Activated naive CD8-positive, alpha-beta T cell treated with anti-CD3 and anti-CD28 coated beads, Interleukin-2, amount 10 ng/mL, durations not matched to agents 7 days and 5 days (primary cell): Measurements from ENCODE around the gene KLHDC1. TPM values are rescaled to one million over a fixed set of nuclear protein-coding genes. Genes with fewer than 3 reads are reported as not detected.
"Not testable (repeated sequence)": the region's sequence is repeated elsewhere in the genome, so short reads cannot be mapped to it uniquely, and the experiment has no call there.

Experiments used
- ATAC-seq: fragments of 150-1000 bp; cut with Tn5 transposase; one replicate; pipeline ENCODE4 v1.10.0; 2021; ENCODE audit warnings: low read depth, moderate library complexity
- POLR2A ChIA-PET: fragments of 350-600 bp; sonication (Branson Sonifier 250); formaldehyde crosslinking; loops from one replicate; lab custom pipeline; 2021; ENCODE audit warnings: antibody characterized with exemption; lab: Charles Lee
- DNase-seq: peaks from one replicate; pipeline ENCODE4 v3.0.0; 2021
- H3K27ac Mint-ChIP-seq: one replicate; pipeline ENCODE4 v1.8.0; 2022; ENCODE audit warnings: mild to moderate bottlenecking, mixed read lengths
- H3K27me3 Mint-ChIP-seq: one replicate; pipeline ENCODE4 v1.8.0; 2022; ENCODE audit warnings: mild to moderate bottlenecking, moderate library complexity, mixed read lengths
- H3K36me3 Mint-ChIP-seq: one replicate; pipeline ENCODE4 v1.8.0; 2021; ENCODE audit warnings: mild to moderate bottlenecking, mixed read lengths
- H3K4me1 Mint-ChIP-seq: one replicate; pipeline ENCODE4 v1.8.0; 2021; ENCODE audit warnings: mixed read lengths
- H3K4me3 Mint-ChIP-seq: one replicate; pipeline ENCODE4 v1.8.0; 2022; ENCODE audit warnings: mild to moderate bottlenecking, moderate library complexity, mixed read lengths
- H3K9me3 Mint-ChIP-seq: one replicate; pipeline ENCODE4 v1.8.0; 2021; ENCODE audit warnings: mixed read lengths
- total RNA-seq, 2 experiments: library from RNA; stranded (reverse); gene quantifications; one replicate each; pipeline ENCODE4 v1.2.3, GENCODE V29; 2021

KLHDC1 gene
- total RNA-seq, 2 experiments from 2014 or later: 4.6 to 5.6 TPM

- DNase-seq, H3K4me1 Mint-ChIP-seq, H3K27ac Mint-ChIP-seq, ATAC-seq, POLR2A ChIA-PET, H3K36me3 Mint-ChIP-seq, H3K4me3 Mint-ChIP-seq, H3K27me3 Mint-ChIP-seq, H3K9me3 Mint-ChIP-seq: not testable (repeated sequence)
Observed at GRCh38 chr14:49746476-49746875, 53.6 kb downstream of the KLHDC1 start.

GRCh38 chr14:49754570-49755097, 61.7 kb downstream of the KLHDC1 start:
- no peak overlapping the region for H3K27ac Mint-ChIP-seq

GRCh38 chr14:49755378-49755777, 62.5 kb downstream of the KLHDC1 start:
- no peak overlapping the region for H3K4me3 Mint-ChIP-seq
- POLR2A ChIA-PET: no interaction called here

More at GRCh38 chr14:49754570-49755097, 61.7 kb downstream of the KLHDC1 start:
- no peaks in the 10 kb centered on the region for H3K9me3 Mint-ChIP-seq
- H3K36me3 Mint-ChIP-seq: no peaks in the 10 kb centered on the region
- DNase-seq: no peak
- H3K27me3 Mint-ChIP-seq: peaks cover 6% of the 10 kb centered on the region
- POLR2A ChIA-PET: no interaction called here
- ATAC-seq: no peak
- H3K4me1 Mint-ChIP-seq: no peaks in the 10 kb centered on the region
- H3K4me3 Mint-ChIP-seq: no peak overlapping the region

GRCh38 chr14:49761839-49762551, 69.1 kb downstream of the KLHDC1 start:
- Mint-ChIP-seq H3K27me3 (peaks cover 6% of the 10 kb centered on the region), H3K4me3 (no peak overlapping the region), H3K4me1 (peaks cover 4% of the 10 kb centered on the region), H3K36me3 (no peaks in the 10 kb centered on the region), H3K9me3 (no peaks in the 10 kb centered on the region), H3K27ac (no peak overlapping the region)
- ATAC-seq (no peak), DNase-seq (no peak)
- POLR2A ChIA-PET: no interaction called here

More at GRCh38 chr14:49755378-49755777, 62.5 kb downstream of the KLHDC1 start:
- no peaks in the 10 kb centered on the region for H3K36me3 Mint-ChIP-seq
- DNase-seq (no peak), ATAC-seq (no peak)
- H3K27ac Mint-ChIP-seq: no peak overlapping the region
- H3K9me3 Mint-ChIP-seq: no peaks in the 10 kb centered on the region
- H3K27me3 Mint-ChIP-seq: peaks cover 6% of the 10 kb centered on the region
- H3K4me1 Mint-ChIP-seq: no peaks in the 10 kb centered on the region

GRCh38 chr14:49766839-49767238, 73.9 kb downstream of the KLHDC1 start:
- ATAC-seq: no peak
- peaks cover 1% of the 10 kb centered on the region for H3K36me3 Mint-ChIP-seq
- peaks cover 26% of the 10 kb centered on the region for H3K4me1 Mint-ChIP-seq
- H3K27me3 Mint-ChIP-seq: no peaks in the 10 kb centered on the region
- H3K27ac Mint-ChIP-seq: peak overlapping the region; percentile 98
- POLR2A ChIA-PET: interaction anchor here (0.7 to 3.7 kb wide), 15 partner anchors 14 to 295 kb away, joined by 3 to 43 read pairs (median 16); partner anchors contain the start of genes ARF6, DNAAF2, KLHDC1 and LRR1
- no peak for DNase-seq
- no peaks in the 10 kb centered on the region for H3K9me3 Mint-ChIP-seq
- peak overlapping the region; percentile 82 for H3K4me3 Mint-ChIP-seq

- ATAC-seq: no peak
- Mint-ChIP-seq H3K4me3 (peak overlapping the region; percentile 82), H3K27me3 (no peaks in the 10 kb centered on the region), H3K36me3 (peaks cover 1% of the 10 kb centered on the region), H3K9me3 (no peaks in the 10 kb centered on the region), H3K4me1 (peaks cover 26% of the 10 kb centered on the region), H3K27ac (peak overlapping the region; percentile 98)
- POLR2A ChIA-PET: interaction anchor here (0.6 to 3.7 kb wide), 24 partner anchors 14 to 972 kb away, joined by 3 to 43 read pairs (median 7); partner anchors contain the start of genes ARF6, DMAC2L, DNAAF2 and KLHDC1
- no peak for DNase-seq
Observed at GRCh38 chr14:49767270-49767570, 74.3 kb downstream of the KLHDC1 start.

GRCh38 chr14:49767571-49768300, 74.8 kb downstream of the KLHDC1 start, which contains the start of gene KLHDC2:
KLHDC2 (plus strand) TSS chr14:49768153; CDS start chr14:49768469, 316 bp downstream.
- POLR2A ChIA-PET: interaction anchor here (0.6 to 3.7 kb wide), 29 partner anchors 9 to 972 kb away, joined by 3 to 43 read pairs (median 6); partner anchors contain the start of genes ARF6, DMAC2L, DNAAF2 and KLHDC1
- ATAC-seq: peak; percentile 88
- Mint-ChIP-seq H3K9me3 (no peaks in the 10 kb centered on the region), H3K27ac (peak within 1 kb of the TSS; percentile 100), H3K27me3 (no peaks in the 10 kb centered on the region), H3K4me1 (peaks cover 26% of the 10 kb centered on the region), H3K36me3 (peaks cover 1% of the 10 kb centered on the region), H3K4me3 (peak within 1 kb of the TSS; percentile 98)
- DNase-seq: peak; percentile 93

GRCh38 chr14:49768301-49769121, 75.6 kb downstream of the KLHDC1 start:
- DNase-seq (peak; percentile 72), ATAC-seq (peak; percentile 51)
- Mint-ChIP-seq H3K36me3 (peaks cover 1% of the 10 kb centered on the region), H3K4me1 (peaks cover 26% of the 10 kb centered on the region), H3K27ac (peak overlapping the region; percentile 100), H3K4me3 (peak overlapping the region; percentile 98), H3K27me3 (no peaks in the 10 kb centered on the region), H3K9me3 (no peaks in the 10 kb centered on the region)
- POLR2A ChIA-PET: interaction anchor here (0.6 to 3.7 kb wide), 28 partner anchors 8 to 971 kb away, joined by 3 to 43 read pairs (median 6); partner anchors contain the start of genes DMAC2L, DNAAF2, KLHDC1 and L2HGDH

GRCh38 chr14:49769171-49769570, 76.3 kb downstream of the KLHDC1 start:
- Mint-ChIP-seq H3K4me1 (peaks cover 26% of the 10 kb centered on the region), H3K36me3 (peaks cover 1% of the 10 kb centered on the region), H3K27me3 (no peaks in the 10 kb centered on the region), H3K27ac (peak overlapping the region; percentile 100), H3K9me3 (no peaks in the 10 kb centered on the region), H3K4me3 (peak overlapping the region; percentile 98)
- no peak for ATAC-seq
- POLR2A ChIA-PET: interaction anchor here (0.6 to 3.7 kb wide), 14 partner anchors 7 to 594 kb away, joined by 3 to 43 read pairs (median 16); partner anchors contain the start of genes DMAC2L, DNAAF2, KLHDC1 and L2HGDH
- DNase-seq: no peak

- Mint-ChIP-seq H3K36me3 (peaks cover 2% of the 10 kb centered on the region), H3K4me1 (peaks cover 28% of the 10 kb centered on the region), H3K4me3 (peak overlapping the region; percentile 98), H3K9me3 (no peaks in the 10 kb centered on the region), H3K27ac (peak overlapping the region; percentile 100), H3K27me3 (no peaks in the 10 kb centered on the region)
- POLR2A ChIA-PET: interaction anchor here (1.0 to 3.7 kb wide), 11 partner anchors 10 to 542 kb away, joined by 3 to 43 read pairs (median 19); partner anchors contain the start of genes DMAC2L, DNAAF2, KLHDC1 and L2HGDH
- ATAC-seq (no peak), DNase-seq (no peak)
Observed at GRCh38 chr14:49769581-49770211, 76.8 kb downstream of the KLHDC1 start.

- Mint-ChIP-seq H3K36me3 (peaks cover 7% of the 10 kb centered on the region), H3K27ac (peak overlapping the region; percentile 54), H3K4me3 (peak overlapping the region; percentile 52), H3K27me3 (no peaks in the 10 kb centered on the region), H3K9me3 (no peaks in the 10 kb centered on the region), H3K4me1 (peaks cover 31% of the 10 kb centered on the region)
- ATAC-seq (no peak), DNase-seq (no peak)
- POLR2A ChIA-PET: interaction anchor here (1.0 to 1.8 kb wide), 3 partner anchors 10 to 136 kb away, joined by 3 to 4 read pairs (median 3); partner anchors contain the start of gene DNAAF2
Observed at GRCh38 chr14:49770212-49770817, 77.4 kb downstream of the KLHDC1 start.
